Muscle of leg (tissue), 11 donors: ENCODE results near the gene ERC1. TPM values are rescaled to one million over a fixed set of nuclear protein-coding genes. Genes with fewer than 3 reads are reported as not detected.

Source experiments
- DNase-seq: peaks from one replicate; pipeline ENCODE4 v3.0.0; 2013
- H3K27ac ChIP-seq: one replicate; pipeline ENCODE4 v1.5.1; 2013; ENCODE audit warnings: mild to moderate bottlenecking, low read length, control low read depth
- H3K27me3 ChIP-seq: one replicate; pipeline ENCODE4 v1.6.1; 2013; ENCODE audit warnings: low read length; ENCODE audit not compliant: control insufficient read depth, insufficient read depth
- H3K36me3 ChIP-seq: one replicate; pipeline ENCODE4 v1.6.1; 2013; ENCODE audit warnings: low read length; ENCODE audit not compliant: control insufficient read depth, insufficient read depth
- H3K4me1 ChIP-seq: one replicate; pipeline ENCODE4 v1.6.1; 2013; ENCODE audit warnings: low read length; ENCODE audit not compliant: control insufficient read depth, insufficient read depth
- H3K4me3 ChIP-seq: one replicate; pipeline ENCODE4 v1.5.1; 2013; ENCODE audit warnings: low read length, control low read depth
- H3K9me3 ChIP-seq: replicated peaks from 2 replicates; pipeline ENCODE4 v1.6.1; 2013; ENCODE audit warnings: low read depth, low read length; ENCODE audit not compliant: control insufficient read depth
- WGBS: methylation state at CpG from one replicate; pipeline ENCODE4 v1.1.5; 2013; ENCODE audit warnings: missing lambda C conversion rate; ENCODE audit not compliant: insufficient coverage; 5-methylcytosine and 5-hydroxymethylcytosine counted together
- polyA plus RNA-seq, 8 donors: library from polyadenylated mRNA; unstranded; fragments of 120-200 nt; gene quantifications; one replicate each; pipeline versions ENCODE4 v1.2.1 to v1.2.3, GENCODE V29; 2013; ENCODE audit warnings: inconsistent platforms in 1 of 8, low replicate concordance in 1 of 8; ENCODE audit not compliant: insufficient read length in 8 of 8, insufficient read depth in 1 of 8
- total RNA-seq: library from RNA; stranded (reverse); fragments of 120-200 nt; gene quantifications from one replicate; pipeline ENCODE4 v1.2.4, GENCODE V29; 2013

ERC1 gene
- total and polyA plus RNA-seq, 9 donors = 15.8 to 32.5 (median 25.1) TPM

GRCh38 chr12:954741-955140, 36.3 kb upstream of the ERC1 start:
- Histone ChIP-seq H3K4me3 (no peak overlapping the region), H3K4me1 (peaks cover 5% of the 10 kb centered on the region), H3K27me3 (no peaks in the 10 kb centered on the region), H3K27ac (no peak overlapping the region), H3K9me3 (no peaks in the 10 kb centered on the region), H3K36me3 (no peaks in the 10 kb centered on the region)
- DNase-seq = no peak

- no peaks in the 10 kb centered on the region for H3K9me3 ChIP-seq
- no peak overlapping the region for H3K4me3 ChIP-seq
- H3K27me3 ChIP-seq = no peaks in the 10 kb centered on the region
- WGBS = 92% methylated on average over 4 of the region's 6 CpGs
- no peak overlapping the region for H3K27ac ChIP-seq
- no peak for DNase-seq
- H3K36me3 ChIP-seq = no peaks in the 10 kb centered on the region
- H3K4me1 ChIP-seq = peaks cover 5% of the 10 kb centered on the region
Observed at GRCh38 chr12:955939-956338, 35.1 kb upstream of the ERC1 start.

DNA sequence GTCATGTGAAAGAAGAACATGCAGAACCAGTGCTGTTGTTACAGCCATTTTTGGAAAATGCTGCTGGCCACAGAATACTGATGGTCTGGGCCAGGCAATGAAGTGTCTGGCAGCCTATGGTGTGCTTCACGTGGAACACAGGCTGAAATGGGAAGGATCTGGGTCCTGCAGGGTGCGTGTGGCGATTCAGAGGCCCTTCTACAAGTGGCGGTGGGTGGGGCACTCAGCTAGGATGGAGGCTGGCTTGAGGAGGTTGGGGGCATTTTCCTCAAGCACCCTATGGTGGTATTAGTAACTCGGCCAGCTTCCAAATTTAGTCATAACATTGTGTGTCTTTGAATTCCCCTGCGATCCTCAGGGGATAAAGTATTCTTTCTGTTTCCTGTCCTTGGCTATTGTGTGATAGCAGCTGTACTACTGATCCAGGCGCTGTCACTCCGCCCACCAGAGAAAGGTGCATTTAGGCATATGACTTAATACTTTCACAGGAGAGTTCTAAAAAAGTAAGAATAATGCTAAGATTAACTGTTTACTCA, 32.4 kb upstream of the ERC1 start:
- Histone ChIP-seq H3K9me3 (no peaks in the 10 kb centered on the region), H3K27ac (peak overlapping the region; percentile 47), H3K4me1 (peaks cover 5% of the 10 kb centered on the region), H3K27me3 (no peaks in the 10 kb centered on the region), H3K4me3 (no peak overlapping the region), H3K36me3 (no peaks in the 10 kb centered on the region)
- 30% methylated on average over 3 of the region's 8 CpGs for WGBS
- DNase-seq = peak; percentile 65

DNA sequence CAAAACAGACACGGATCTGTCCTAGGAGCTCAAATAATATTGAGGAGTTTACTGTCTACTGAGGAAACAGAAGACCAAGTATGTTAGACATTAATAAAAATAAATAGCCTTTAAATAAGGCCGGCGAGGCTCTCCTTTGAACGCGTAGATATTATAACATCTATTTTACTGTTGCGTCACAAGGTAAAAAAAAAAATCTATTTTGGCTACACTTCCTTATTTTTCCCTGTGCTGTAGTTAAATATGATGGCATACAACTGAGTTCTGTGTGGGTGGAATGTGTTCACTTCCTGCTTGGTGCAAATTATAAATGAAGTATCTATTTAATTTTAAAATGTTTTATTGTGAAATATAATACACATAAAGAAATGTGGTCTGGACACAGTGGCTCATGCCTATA, 24.3 kb upstream of the ERC1 start:
- WGBS = no CpG with 5 or more reads among the region's 6 CpGs
- Histone ChIP-seq H3K27me3 (no peaks in the 10 kb centered on the region), H3K27ac (no peak overlapping the region), H3K4me1 (no peaks in the 10 kb centered on the region), H3K9me3 (no peaks in the 10 kb centered on the region), H3K4me3 (no peak overlapping the region), H3K36me3 (no peaks in the 10 kb centered on the region)
- no peak for DNase-seq

- H3K4me1 ChIP-seq = no peaks in the 10 kb centered on the region
- no peaks in the 10 kb centered on the region for H3K36me3 ChIP-seq
- no peaks in the 10 kb centered on the region for H3K27me3 ChIP-seq
- no peak overlapping the region for H3K27ac ChIP-seq
- H3K4me3 ChIP-seq = no peak overlapping the region
- H3K9me3 ChIP-seq = no peaks in the 10 kb centered on the region
- no peak for DNase-seq
- WGBS = 86% methylated on average over 2 of the region's 9 CpGs
Observed at GRCh38 chr12:967641-968040, 23.4 kb upstream of the ERC1 start.

DNA sequence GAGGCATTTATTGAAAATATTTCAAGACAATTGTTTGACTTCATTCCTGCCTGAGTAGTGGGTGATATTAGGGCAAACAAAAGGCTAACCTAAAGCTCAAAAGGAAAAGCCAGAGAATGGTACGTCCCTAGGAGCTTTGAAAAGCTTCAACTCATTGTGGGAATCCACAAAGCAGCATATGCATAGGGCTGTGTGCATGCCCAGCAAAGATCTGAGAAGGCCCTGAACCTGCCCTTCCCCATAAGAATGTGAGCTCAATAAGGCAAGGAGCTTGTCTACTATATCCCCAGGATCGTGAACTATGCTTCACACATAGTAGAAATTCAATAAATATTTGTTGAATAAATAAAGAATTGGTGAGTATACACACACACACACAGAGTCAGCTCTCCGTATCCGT, 22.5 kb upstream of the ERC1 start:
- no peak overlapping the region for H3K4me3 ChIP-seq
- DNase-seq = no peak
- H3K4me1 ChIP-seq = no peaks in the 10 kb centered on the region
- no peaks in the 10 kb centered on the region for H3K27me3 ChIP-seq
- no peaks in the 10 kb centered on the region for H3K9me3 ChIP-seq
- WGBS = 75% methylated on average over 1 of the region's 4 CpGs
- H3K36me3 ChIP-seq = no peaks in the 10 kb centered on the region
- no peak overlapping the region for H3K27ac ChIP-seq

GRCh38 chr12:969821-970220, 21.2 kb upstream of the ERC1 start:
- H3K4me3 ChIP-seq = no peak overlapping the region
- no peaks in the 10 kb centered on the region for H3K36me3 ChIP-seq
- no peak overlapping the region for H3K27ac ChIP-seq
- DNase-seq = no peak
- no peaks in the 10 kb centered on the region for H3K9me3 ChIP-seq
- no peaks in the 10 kb centered on the region for H3K4me1 ChIP-seq
- WGBS = no CpG with 5 or more reads among the region's 8 CpGs
- no peaks in the 10 kb centered on the region for H3K27me3 ChIP-seq

DNA sequence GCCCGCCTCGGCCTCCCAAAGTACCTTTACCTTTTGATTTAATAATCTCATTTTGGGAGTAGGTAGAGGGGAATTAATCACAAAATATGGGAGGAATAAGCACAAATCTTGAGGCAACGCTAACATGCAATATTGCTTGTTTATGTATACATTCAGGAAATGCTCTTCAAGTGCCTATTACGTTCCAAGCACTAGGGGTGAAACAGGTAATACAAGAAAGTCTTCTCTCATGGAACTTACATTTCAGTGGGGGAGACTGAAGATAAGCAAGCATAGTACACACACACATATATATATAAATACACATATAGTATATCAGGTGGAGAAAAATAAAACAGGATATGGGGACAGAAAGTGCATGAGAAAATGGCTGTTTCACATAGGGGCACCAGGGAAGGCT, 19.0 kb upstream of the ERC1 start:
- no peaks in the 10 kb centered on the region for H3K4me1 ChIP-seq
- no peak overlapping the region for H3K4me3 ChIP-seq
- peaks cover 2% of the 10 kb centered on the region for H3K36me3 ChIP-seq
- H3K27me3 ChIP-seq = no peaks in the 10 kb centered on the region
- no peaks in the 10 kb centered on the region for H3K9me3 ChIP-seq
- DNase-seq = no peak
- H3K27ac ChIP-seq = no peak overlapping the region
- WGBS = no CpG with 5 or more reads among the region's 4 CpGs

DNA sequence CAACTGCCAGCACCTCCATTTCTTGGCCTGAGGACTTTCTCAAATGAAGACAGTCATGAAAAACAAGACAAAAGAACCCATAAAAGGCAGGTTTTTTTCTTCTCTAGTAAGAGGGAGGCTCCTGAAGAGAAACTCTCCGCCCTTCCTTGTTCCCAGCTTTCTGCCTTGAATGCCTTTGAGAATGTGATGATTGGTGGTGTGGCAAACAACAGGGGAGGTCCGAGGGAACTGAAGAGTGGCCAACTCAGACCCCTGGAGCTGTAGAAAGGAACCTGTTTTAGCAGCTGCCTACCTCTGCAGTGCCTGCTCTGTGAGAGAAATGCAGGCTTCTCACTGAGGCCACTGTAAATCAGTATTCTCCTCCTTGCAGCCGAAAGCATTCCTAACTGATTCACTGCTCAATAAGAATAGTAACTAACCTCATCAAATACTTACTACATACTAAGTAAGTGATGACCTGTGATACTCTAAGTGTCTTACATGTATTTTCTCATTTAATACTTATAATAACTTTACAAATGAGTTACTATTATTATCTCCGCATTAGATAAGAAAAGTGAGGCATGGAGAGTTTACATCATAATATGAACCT, 16.7 kb upstream of the ERC1 start:
- H3K9me3 ChIP-seq = no peaks in the 10 kb centered on the region
- no peak for DNase-seq
- peaks cover 3% of the 10 kb centered on the region for H3K4me1 ChIP-seq
- no peaks in the 10 kb centered on the region for H3K27me3 ChIP-seq
- peaks cover 4% of the 10 kb centered on the region for H3K36me3 ChIP-seq
- WGBS = 50% methylated on average over 1 of the region's 4 CpGs
- no peak overlapping the region for H3K27ac ChIP-seq
- no peak overlapping the region for H3K4me3 ChIP-seq

DNA sequence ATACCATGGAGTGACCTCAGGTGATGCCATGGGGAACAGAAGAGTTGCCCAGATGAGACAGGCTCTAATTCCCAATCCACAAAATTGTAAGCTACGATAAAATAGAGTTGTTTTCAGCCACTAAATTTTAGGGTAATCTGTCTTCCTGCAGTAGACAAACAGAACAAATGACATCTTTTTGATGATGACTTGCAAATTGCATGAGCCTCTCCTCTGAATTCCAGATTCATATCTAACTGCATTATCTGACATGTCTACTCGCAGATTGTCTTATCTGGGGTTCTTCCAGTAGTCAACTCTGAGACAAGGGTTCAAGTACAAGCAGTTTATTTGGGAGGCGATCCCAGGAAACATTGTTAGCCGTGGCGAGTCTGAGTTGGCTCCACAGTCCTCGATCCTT, 14.4 kb upstream of the ERC1 start:
- Histone ChIP-seq H3K27ac (no peak overlapping the region), H3K4me1 (peaks cover 3% of the 10 kb centered on the region), H3K27me3 (no peaks in the 10 kb centered on the region), H3K36me3 (peaks cover 4% of the 10 kb centered on the region), H3K9me3 (no peaks in the 10 kb centered on the region), H3K4me3 (no peak overlapping the region)
- no peak for DNase-seq
- 95% methylated on average over 5 of the region's 6 CpGs for WGBS

DNA sequence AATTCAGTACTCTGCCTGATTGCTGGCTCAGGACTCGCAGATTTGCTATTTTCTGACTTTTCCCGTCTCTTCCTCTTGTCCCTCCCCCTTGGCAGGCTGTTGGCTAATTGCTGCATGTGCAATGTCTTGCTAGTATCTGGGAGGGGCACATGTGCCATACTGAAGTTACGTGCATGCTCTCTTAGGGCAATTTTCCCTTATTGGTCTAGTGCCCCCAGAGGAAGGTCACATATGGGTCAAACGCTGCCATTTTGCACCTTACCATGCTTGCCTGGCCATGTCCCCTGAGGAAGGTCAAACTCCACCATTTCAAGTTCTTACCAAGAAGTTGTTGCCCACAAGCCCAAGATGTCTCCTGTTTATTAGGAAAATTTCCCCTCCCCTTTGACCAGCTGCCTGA, 13.9 kb upstream of the ERC1 start:
- H3K27me3 ChIP-seq = no peaks in the 10 kb centered on the region
- DNase-seq = no peak
- no peak overlapping the region for H3K4me3 ChIP-seq
- no peak overlapping the region for H3K27ac ChIP-seq
- WGBS = 89% methylated on average over 3 of the region's 4 CpGs
- peaks cover 4% of the 10 kb centered on the region for H3K36me3 ChIP-seq
- H3K4me1 ChIP-seq = peaks cover 3% of the 10 kb centered on the region
- H3K9me3 ChIP-seq = no peaks in the 10 kb centered on the region
